Left lung (tissue), 10 donors: Measurements from ENCODE around the gene HECTD1. TPM values are rescaled to one million over a fixed set of nuclear protein-coding genes. Genes with fewer than 3 reads are reported as not detected.
"Not testable (repeated sequence)": the region's sequence is repeated elsewhere in the genome, so short reads cannot be mapped to it uniquely, and the experiment has no call there.

Experiments
- ATAC-seq: fragments of 200-7000 bp; cut with Tn5 transposase; one replicate; pipeline ENCODE4 v1.9.1; 2020; ENCODE audit warnings: moderate library complexity
- DNase-seq, 4 donors: peaks; one replicate each; pipeline ENCODE4 v3.0.0-alpha.2; 2013 to 2020
- H3K27ac ChIP-seq, 2 donors: fragments of 200-600 bp; sonication (generic) in 1 of 2; one replicate each; pipeline versions ENCODE4 v1.5.0 to v1.8.0; 2020 to 2021
- H3K27me3 ChIP-seq, 2 donors: fragments of 200-600 bp; sonication (generic) in 1 of 2; one replicate each; pipeline versions ENCODE4 v1.5.0 to v1.8.0; 2020 to 2021
- H3K36me3 ChIP-seq, 2 donors: fragments of 200-600 bp; sonication (generic) in 1 of 2; one replicate each; pipeline versions ENCODE4 v1.5.0 to v1.8.0; 2020 to 2021
- H3K4me1 ChIP-seq, 2 donors: fragments of 200-600 bp; one replicate each; pipeline ENCODE4 v1.8.0; 2021
- H3K4me3 ChIP-seq, 2 donors: fragments of 200-600 bp; sonication (generic) in 1 of 2; one replicate each; pipeline versions ENCODE4 v1.5.0 to v1.8.0; 2020 to 2021; ENCODE audit warnings: mild to moderate bottlenecking in 1 of 2
- H3K9me3 ChIP-seq, 2 donors: fragments of 200-600 bp; sonication (generic) in 1 of 2; one replicate each; pipeline versions ENCODE4 v1.5.0 to v1.8.0; 2020 to 2021
- intact Hi-C, 2 donors: fragments of 100-400 bp; cut with DNase I; formaldehyde crosslinking; loops; one replicate each; pipeline versions ENCODE4 v1.11.2 to v1.14.2; 2022
- polyA plus RNA-seq, 6 donors: library from polyadenylated mRNA; unstranded; fragments of 120-200 nt; gene quantifications; one replicate each; pipeline ENCODE4 v1.2.1, GENCODE V29; 2013; ENCODE audit not compliant: insufficient read length in 6 of 6
- total RNA-seq, 2 donors: library from RNA; stranded (reverse); fragmentation: NEBNext Ultra II Directional; extraction: Animal tissue kit (Norgen Biotek cat#: 25700); gene quantifications; one replicate each; pipeline ENCODE4 v1.2.1, GENCODE V29; 2021
- TF ChIP-seq, protein P1 (sequence below), 2 donors: fragments of 200-600 bp; sonication (generic) in 1 of 2; IDR thresholded peaks; one replicate each; pipeline versions ENCODE4 v1.5.0 to v1.8.0; 2021; ENCODE audit warnings: antibody characterized with exemption in 2 of 2
- donor health status: DM: no; HTN: yes; CAD: no.
- donor health status: DM: no; HTN: no; CAD: no.

The HECTD1 gene
- total and polyA plus RNA-seq, 8 donors = 160 to 203 (median 192) TPM

DNA sequence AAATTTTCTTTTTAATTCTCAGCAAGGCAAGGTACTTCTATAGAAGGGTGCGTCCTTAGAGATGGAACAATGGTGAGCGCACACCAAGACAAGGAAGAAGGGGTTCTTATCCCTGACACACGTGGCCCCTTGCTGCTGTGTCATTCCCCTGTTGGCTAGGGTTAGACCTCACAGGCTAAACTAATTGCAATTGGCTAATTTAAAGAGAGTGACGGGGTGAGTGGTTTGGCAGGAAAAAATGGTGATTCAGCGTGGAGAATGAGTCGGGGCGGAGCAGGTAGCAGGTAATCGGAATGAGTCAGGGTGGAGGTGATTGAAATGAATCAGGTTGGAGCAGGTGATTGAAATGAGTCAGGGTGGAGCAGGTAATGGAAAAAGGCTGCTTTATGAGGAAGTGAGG, 36.3 kb upstream of the HECTD1 start:
- ATAC-seq (peak; percentile 49), DNase-seq (no peak)
- H3K27ac ChIP-seq = peak overlapping the region; percentile 23 to 39
- peaks cover 0 to 2% of the 10 kb centered on the region in 2 donors for H3K4me1 ChIP-seq
- no peak overlapping the region for H3K4me3 ChIP-seq
- no peaks in the 10 kb centered on the region for H3K27me3 ChIP-seq
- TF ChIP-seq, protein P1, sequence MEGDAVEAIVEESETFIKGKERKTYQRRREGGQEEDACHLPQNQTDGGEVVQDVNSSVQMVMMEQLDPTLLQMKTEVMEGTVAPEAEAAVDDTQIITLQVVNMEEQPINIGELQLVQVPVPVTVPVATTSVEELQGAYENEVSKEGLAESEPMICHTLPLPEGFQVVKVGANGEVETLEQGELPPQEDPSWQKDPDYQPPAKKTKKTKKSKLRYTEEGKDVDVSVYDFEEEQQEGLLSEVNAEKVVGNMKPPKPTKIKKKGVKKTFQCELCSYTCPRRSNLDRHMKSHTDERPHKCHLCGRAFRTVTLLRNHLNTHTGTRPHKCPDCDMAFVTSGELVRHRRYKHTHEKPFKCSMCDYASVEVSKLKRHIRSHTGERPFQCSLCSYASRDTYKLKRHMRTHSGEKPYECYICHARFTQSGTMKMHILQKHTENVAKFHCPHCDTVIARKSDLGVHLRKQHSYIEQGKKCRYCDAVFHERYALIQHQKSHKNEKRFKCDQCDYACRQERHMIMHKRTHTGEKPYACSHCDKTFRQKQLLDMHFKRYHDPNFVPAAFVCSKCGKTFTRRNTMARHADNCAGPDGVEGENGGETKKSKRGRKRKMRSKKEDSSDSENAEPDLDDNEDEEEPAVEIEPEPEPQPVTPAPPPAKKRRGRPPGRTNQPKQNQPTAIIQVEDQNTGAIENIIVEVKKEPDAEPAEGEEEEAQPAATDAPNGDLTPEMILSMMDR (IDR thresholded peaks at IDR 0.05) = no peak
- H3K36me3 ChIP-seq = no peaks in the 10 kb centered on the region
- intact Hi-C loops = no loop called here
- no peaks in the 10 kb centered on the region for H3K9me3 ChIP-seq

DNA sequence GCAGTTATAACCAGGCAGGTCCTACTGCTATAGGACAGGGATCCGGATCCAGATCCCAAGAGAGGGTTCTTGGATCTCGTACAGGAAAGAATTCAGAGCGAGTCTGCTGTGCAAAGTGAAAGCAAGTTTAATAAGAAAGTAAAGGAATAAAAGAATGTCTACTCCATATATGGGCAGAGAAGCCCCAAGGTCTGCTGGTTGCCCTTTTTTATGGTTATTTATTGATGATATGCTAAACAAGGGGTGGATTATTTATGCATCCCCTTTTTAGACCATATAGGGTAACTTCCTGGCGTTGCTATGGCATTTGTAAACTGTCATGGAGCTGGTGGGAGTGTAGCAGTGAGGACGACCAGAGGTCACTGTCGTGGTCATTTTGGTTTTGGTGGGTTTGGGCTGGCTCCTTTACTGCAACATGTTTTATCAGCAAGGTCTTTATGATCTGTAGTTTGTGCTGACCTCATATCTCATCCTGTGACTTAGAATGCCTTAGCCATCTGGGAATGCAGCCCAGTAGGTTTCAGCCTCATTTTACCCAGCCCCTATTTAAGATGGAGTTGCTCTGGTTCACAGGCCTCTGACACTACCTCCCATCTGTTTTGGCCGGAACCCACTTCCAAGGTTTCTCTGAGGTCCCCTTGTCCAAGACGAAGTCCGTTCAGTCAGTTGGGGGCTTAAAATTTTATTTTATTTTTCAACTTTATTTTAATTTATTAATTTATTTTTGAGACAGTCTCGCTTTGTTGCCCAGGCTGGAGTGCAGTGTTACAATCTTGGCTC, 34.8 kb upstream of the HECTD1 start:
- H3K36me3 ChIP-seq = not testable (repeated sequence)

DNA sequence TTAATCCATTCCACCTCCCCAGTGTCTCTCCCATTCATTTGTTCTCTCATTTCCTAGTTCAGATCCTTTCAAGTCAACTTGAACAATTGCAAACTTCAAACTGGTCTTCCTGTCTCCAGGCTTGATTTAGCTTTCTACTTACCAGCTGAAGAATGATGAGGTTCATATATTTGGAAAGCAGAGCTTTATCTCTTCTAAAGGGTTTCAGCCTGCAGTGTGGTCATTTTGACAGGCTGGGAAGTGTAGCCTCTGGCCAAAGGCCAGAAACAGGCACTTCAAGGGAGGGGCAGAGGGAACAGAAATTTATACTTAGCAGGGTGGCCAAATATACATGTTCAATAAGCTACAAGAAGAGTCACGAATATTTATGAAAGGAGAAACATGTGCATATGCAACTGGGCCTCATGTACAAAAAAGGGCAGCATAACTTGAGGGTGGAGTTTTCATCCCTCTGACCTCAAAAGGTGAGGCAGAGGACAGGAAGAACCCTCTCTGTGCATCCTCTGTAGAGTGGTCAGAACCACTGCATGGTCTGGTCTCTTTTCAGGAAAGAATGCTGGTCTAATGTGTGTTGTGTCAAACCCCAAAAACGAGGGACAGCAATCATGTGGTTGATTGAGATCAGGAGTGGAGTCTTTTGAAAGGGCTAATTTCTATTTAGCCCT, 34.0 kb upstream of the HECTD1 start:
- intact Hi-C loops = no loop called here
- Histone ChIP-seq H3K4me3 (no peak overlapping the region), H3K36me3 (no peaks in the 10 kb centered on the region), H3K27me3 (no peaks in the 10 kb centered on the region), H3K9me3 (no peaks in the 10 kb centered on the region), H3K27ac (no peak overlapping the region), H3K4me1 (peaks cover 0 to 3% of the 10 kb centered on the region in 2 donors)
- DNase-seq (no peak), ATAC-seq (no peak)
- TF ChIP-seq, protein P1 (IDR thresholded peaks at IDR 0.05) = no peak

More for the DNA sequence above, 34.8 kb upstream of the HECTD1 start:
- intact Hi-C loops, H3K4me3 ChIP-seq, H3K27me3 ChIP-seq, H3K9me3 ChIP-seq, DNase-seq, ATAC-seq, H3K4me1 ChIP-seq, H3K27ac ChIP-seq: not testable (repeated sequence)

DNA sequence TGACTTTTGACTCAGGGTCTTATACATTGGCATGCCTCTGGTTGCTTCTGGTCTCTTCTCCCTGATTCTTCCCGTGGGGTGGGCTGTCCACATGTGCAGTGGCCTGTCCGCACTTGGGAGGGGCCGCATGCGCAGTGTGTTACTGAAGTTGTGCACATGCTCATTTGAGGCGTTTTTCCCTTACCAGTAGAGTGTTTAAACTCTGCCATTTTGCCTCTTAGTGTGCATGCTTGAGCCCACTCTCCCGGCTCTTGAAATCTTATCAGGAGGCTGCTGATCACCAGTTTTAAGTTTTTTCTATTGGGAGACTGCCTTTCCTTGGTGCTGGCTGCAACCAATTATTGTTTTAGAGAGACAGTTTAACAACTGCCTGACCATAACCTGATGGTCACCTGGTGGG, 32.1 kb upstream of the HECTD1 start:
- intact Hi-C loops = no loop called here
- ATAC-seq (peak; percentile 86), DNase-seq (peak in 3 of 4 donors; percentile 65 to 86 (median 74))
- Histone ChIP-seq H3K9me3 (no peaks in the 10 kb centered on the region), H3K36me3 (no peaks in the 10 kb centered on the region), H3K27me3 (no peaks in the 10 kb centered on the region), H3K4me3 (peak overlapping the region; percentile 8 to 25), H3K27ac (peak overlapping the region in 1 of 2 donors; percentile 53), H3K4me1 (peaks cover 0 to 3% of the 10 kb centered on the region in 2 donors)
- TF ChIP-seq, protein P1 (IDR thresholded peaks at IDR 0.05) = no peak

DNA sequence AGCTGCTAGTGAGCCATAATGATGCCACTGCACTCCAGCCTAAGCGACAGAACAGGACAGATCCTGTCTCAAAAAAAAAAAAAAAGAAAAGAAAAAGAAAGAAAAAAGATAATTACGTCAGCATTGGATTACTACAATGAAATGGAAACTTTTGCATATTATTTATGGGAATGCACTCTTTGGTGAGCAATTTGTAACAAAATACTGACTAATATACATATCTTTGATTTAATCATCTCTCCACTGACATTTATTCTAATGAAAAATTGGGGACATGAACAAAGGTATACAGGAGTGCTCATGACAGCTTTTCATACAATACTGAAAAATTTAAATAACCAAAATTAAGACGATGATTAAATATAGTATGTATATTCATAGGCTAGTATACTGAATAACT, 27.9 kb upstream of the HECTD1 start:
- Histone ChIP-seq H3K9me3 (no peaks in the 10 kb centered on the region), H3K27ac (no peak overlapping the region), H3K4me3 (no peak overlapping the region), H3K27me3 (no peaks in the 10 kb centered on the region), H3K4me1 (peaks cover 0 to 3% of the 10 kb centered on the region in 2 donors), H3K36me3 (no peaks in the 10 kb centered on the region)
- intact Hi-C loops = no loop called here
- no peak for DNase-seq
- TF ChIP-seq, protein P1 (IDR thresholded peaks at IDR 0.05) = no peak
- no peak for ATAC-seq
